Measurements from ENCODE around the gene SMIM15.
A peak's percentile ranks its signal among the peaks of the same experiment; 100 is the strongest.
"Not testable (repeated sequence)": the region's sequence is repeated elsewhere in the genome, so short reads cannot be mapped to it uniquely, and the experiment has no call there.

SMIM15 gene, protein sequence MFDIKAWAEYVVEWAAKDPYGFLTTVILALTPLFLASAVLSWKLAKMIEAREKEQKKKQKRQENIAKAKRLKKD

DNA sequence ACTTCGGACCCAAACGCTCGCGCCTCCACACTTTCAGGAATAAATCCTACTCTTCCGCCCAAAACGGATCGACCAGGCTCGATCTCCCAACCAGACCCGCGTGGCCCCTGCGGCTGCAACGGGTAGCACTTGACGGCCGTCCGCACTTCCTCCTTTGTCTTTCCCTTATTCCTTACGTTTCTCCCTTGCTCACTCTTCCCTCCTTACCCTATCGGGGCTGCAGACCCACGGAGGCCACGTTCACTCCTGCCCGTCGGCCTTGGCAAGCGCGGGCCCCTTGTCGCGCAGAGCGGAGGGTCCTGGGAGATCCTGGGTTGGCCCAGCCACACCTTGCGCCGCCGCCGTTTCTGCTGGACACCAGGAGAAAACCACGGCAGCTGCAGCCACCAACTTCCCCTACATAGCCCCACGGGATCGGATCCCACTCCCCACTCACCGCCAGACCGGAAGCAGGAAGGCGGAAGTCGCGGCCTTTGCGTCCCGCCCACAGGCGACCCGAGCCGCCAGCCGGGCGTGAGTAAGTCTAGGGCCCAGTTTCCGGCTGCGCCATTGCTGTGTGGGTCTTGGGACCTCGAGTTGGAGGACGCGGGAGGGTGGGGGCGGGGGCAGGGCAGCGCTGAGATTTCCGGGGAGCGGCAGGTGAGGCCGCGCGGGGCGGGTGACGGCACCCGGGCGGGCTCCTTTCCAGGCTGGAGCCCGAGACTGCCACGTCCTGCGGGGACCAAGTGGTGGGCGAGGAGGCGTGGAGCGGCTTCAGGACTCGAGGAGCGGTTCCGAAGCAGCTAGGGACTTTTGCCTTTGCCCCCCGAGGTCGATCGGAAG, at the start of gene SMIM15:
Gene SMIM15 (minus strand): TSS at position 459 of the 822 bp plus-strand sequence. CDS start 2,297 bp downstream, outside the sequence.
- peak; percentile 94 for DNase-seq

DNA sequence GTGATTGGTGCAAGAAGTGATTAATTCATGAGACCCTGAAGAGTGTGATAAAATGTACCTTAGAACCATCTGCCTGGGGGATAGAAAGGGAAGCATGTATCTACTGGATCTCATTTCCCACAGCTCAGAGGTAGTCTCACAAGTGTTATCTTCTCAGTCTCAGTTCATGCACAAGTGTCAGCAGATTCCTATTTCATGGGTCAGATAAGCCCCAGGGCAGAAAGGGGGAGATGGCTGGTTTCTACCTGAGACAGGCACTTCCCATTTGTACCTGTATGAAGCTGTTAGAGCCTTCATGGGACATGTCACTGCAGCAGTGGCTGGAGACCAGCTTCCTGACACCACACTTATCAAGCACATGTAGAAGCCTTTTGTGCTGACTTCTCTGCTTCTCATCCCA, 45.6 kb upstream of the SMIM15 start:
- DNase-seq: no peak

DNA sequence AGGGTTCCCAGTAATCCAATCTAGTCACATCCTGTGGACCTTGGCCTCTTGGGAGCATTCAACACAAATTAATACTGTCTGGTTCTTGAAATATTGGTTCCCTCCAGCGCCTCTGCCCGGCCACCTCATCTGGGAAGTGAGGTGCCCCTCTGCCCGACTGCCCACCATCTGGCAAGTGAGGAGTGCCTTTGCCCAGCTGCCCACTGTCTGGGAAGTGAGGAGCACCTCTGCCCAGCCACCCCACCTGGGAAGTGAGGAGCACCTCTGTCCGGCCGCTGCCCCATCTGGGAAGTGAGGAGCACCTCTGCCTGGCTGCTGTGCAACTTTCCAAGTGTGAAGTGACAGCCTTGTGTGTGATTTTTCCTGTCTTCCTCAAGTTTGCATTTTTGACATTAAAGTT, 42.7 kb upstream of the SMIM15 start:
- DNase-seq: no peak

DNA sequence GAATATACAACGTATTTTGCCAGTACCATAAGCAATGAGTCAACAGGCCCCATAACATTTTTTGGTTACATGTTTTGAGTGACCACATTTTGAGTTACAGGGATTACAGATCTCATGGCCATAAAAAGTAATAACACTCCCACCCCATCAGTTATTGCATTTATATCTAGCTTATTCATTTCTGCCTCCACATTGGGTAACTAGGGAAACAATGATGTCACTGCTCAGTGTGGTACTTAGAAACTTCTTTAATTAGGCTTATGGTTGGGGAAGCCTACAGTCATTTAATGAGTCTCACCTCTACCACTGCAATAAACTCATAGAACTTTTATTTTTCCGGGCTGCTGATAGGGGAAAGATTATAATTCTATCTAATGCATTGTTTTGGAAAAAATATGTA, 39.9 kb upstream of the SMIM15 start:
- DNase-seq: no peak

DNA sequence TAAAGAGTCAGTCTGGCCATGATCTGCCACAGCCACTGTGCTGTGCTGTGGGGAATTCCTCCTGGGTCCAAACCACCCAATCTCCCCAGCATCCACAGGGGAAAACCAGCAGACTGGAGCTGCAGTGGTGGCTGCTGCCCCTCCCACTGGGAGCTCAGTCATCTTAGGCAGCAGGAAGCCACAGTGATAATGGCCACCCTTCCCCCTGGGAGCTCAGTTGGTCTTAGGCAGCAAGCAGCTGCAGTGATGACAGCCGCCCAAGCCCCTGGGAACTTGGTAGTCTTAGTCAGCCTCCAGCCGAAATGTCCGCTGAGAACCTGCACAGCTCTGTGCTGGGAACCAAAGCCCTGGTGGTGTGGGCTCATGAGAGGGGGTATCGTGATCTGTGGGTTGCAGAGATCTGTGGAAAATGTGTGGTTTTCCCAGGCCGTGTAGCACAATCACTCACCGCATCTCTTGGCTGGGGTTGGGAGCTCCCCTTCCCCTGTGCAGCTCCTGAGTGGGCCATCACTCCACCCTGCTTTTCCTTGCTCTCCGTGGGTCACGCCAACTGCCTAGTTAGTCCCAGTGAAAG, 38.4 kb upstream of the SMIM15 start:
- DNase-seq: peak; percentile 7

DNA sequence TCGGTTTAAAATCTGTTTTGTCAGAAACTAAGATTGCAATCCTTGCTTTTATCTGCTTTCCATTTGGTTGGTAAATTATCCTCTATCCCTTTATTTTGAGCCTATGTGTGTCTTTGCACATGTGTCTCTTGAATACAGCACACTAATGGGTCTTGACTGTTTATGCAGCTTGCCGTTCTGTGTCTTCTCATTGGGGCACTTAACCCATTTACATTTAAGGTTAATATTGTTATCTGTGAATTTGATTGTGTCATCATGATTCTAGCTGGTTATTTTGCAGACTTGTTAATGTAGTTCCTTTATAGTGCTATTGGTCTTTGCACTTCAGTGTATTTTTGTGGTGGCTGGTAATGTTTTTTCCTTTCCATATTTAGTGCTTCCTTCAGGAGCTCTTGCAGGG, 36.3 kb upstream of the SMIM15 start:
- no peak for DNase-seq

DNA sequence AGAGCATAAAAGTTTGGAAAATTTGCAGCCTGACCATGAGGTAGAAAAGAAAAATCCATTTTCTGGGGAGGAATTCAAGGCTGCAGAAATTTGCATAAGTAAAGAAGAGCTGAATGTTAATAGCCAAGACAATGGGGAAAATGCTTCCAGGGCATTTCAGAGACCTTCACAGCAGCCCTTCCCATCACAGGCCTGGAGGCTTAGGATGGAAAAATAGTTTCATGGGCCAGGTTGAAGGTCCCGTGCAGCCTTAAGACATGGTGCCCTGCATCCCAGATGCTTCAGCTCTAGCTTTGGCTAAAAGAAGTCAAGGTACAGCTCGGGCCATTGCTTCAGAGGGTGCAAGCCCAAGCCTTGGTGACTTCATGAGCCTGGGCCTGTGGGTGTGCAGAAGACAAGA, 25.6 kb upstream of the SMIM15 start:
- not testable (repeated sequence) for DNase-seq

DNA sequence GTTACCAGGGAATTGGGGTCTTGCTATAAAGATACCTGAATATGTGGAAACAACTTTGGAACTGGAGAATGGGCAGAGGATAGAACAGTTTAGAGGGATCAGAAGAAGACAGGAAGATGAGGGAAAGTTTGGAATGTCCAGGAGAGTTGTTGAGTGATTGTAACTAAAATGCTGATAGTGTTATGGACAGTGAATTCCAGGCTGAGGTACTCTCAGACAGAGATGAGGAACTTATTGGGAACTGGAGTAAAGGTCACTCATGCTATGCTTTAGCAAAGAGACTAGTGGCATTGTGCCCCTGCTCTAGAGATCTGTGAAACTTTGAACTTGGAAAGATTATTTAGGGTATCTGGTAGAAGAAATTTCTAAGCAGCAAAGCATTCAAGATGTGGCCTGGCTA, 25.1 kb upstream of the SMIM15 start:
- DNase-seq: not testable (repeated sequence)

DNA sequence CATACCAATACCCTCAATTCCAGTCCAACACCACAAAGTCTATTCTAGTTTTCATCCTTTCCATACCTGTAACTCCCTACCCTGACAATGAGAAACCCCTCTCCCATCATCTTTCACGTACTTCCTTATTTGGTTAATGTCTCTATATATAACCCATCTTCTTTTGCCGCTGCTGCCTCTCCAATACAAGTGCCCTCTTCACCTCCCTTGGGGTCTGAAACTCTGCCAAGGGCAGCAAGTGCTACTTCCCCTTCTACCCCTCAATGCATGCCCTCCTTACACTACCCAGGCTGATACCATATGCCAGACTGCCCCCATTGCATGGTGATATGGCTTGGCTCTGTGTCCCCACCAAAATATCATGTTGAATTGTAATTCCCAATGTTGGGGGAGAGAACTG, 24.4 kb upstream of the SMIM15 start:
- peak; percentile 7 for DNase-seq

DNA sequence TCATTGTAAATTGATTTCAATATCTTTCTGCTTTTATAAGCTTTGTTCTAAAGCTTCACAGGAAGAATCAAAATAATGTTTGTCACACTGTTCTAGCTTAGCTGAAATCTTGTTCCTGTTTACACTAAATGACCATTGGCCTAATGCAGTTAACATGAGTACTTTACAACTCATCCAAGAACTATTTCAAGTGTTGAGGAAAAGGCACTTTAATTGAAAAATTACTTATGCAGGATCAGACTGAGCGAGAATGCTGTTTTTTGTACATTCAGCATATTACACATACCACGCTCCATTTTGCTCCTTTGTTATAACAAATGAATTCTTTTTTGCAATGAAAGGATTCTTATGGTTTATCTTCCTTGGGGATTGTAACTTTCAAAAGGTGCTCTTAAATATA, 22.4 kb upstream of the SMIM15 start:
- DNase-seq: no peak

DNA sequence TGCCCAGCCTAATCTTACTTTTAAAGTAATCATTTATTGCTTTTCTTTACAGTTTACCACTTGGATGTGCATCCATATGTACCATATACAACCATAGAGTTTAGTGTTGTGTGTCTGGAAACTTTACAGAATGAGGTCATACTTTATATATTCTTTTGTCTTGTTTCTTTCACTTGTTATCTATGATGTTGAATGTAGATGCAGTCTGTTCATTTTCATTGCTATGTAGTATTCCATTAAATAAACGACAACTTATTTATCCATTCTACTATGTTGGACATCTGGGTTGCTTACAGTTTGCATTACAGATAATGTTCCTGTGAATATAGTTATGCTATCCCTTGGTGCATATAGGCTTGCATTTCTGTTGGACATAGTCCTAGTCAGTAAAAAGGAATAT, 21.3 kb upstream of the SMIM15 start:
- DNase-seq: no peak

DNA sequence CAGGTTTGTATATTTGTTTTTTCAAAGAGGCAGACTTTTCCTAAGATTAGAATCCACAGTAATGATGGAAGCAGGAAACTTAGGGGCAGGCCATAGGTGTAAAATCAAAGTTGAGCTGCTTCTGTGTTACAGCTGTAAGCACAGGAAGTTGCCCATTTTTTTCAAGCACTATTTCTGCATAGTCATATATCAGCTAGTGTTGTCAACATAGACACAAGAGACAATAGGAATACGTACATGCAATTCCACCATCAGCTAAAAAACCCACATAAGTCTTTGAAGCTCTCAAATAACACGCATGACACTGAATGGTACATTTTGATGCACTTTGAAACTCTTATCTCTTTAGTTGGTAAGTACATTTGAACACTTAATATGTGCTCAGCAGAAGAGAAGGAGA, 20.2 kb upstream of the SMIM15 start:
- DNase-seq: peak; percentile 55

DNA sequence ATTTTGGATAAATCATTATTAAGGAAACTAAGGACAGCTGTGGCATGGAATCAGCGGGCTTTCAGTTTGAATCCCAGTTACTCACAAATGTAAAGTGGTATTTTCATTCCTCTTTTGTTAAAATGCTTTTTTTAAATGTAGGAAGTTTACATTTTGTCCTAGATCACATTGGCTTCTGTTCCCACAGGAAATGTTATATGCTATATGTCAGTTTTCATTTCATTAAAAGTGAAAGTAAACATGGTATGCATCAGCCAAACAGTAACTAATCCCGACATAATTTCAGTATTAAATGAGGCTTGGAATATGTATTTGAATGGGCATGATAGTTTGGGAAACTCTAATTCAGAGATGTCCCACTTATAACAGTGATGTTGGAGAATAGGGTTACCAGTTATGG, 18.6 kb upstream of the SMIM15 start:
- peak; percentile 7 for DNase-seq

DNA sequence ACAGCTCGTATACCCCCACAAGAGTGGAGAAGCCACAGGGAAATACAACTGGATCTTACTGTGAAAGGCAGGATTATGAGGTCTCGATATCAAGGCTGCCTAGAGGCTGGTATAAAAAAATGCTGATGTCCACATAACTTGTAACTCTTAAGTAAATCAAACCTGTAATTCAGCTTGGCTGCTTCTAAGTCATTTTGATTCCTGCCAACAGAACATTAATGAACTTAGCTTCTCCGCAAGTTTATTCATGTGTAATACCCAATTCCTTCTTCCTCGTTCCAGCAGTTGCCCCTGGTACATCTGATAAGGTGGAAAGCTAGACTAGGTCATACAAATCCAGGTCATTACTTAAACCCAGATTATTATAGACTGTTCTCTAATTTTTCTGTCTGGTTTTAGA, 16.4 kb upstream of the SMIM15 start:
- DNase-seq: no peak

DNA sequence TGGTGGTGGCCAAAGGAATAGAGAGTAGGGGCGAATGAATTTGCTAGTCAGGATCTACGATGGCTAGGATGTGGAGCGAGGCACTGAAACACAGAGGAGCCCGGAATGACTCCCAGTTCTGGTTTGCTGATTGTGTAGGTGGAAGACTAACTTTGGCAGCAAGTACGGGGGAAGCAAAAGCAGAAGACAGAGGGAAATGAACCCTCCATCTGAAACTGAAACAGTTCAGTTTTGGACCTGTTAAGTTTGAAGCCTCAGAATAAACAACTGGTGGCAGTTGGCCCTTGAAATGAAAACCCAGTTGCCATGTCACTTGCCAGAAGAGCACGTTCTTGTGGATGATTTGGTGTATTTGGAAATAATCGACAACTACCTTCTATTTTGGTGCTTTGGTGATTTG, 15.4 kb upstream of the SMIM15 start:
- DNase-seq: no peak

DNA sequence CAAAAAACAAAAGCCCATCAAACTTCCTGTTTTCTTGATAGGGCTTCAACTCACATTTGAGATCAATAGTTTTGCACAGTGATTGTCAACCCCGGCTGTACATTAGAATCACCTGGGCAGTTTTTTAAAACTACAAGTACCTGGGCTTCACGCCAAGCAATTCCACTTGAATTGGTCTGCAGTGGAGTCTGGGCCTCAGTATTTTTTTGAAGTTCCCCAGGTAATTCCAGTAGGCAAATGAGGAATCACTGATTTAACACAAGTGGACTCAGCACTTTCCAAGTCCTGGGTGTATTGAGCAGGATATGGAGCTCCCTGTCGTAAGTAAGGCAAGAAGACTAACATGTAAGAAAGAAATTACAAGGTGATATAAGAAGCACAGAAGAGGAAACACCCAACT, 14.8 kb upstream of the SMIM15 start:
- DNase-seq: no peak

DNA sequence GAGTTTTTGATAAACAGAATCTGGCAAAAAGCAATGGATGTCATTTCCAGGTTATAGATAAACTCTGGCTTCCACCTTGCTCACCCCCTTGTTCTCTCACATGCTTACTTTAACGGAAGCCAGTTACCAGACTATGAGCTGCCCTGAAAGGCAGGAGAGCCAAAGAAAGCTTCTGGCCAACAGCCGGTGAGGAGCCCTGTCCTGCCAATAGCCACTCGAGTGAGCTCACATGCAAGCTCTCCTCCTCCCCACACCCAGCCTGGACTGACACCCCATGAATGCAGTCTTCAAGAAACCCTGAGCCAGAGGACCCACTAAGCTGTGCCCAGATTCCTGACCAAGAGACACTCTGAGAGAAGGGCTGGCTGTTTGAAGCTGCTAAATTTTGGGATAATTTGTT, 14.4 kb upstream of the SMIM15 start:
- DNase-seq: no peak

DNA sequence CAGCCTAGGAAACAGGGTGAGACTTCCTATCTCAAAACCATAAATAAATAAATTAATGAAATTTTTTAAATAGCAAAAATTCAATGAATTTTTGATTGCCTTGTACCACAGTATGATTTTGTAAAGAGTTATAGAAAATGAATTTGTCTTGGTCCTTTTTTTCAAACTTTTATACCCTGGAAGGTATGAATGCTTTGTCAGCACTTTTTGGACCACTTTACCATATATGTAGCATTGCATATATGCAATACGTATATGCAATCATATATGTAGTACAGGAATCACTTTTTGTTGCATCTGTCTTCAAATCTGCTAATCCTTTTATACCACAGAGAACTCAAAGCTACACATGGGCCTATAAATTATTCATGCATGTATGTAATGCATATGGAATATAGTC, 9.2 kb upstream of the SMIM15 start:
- no peak for DNase-seq

DNA sequence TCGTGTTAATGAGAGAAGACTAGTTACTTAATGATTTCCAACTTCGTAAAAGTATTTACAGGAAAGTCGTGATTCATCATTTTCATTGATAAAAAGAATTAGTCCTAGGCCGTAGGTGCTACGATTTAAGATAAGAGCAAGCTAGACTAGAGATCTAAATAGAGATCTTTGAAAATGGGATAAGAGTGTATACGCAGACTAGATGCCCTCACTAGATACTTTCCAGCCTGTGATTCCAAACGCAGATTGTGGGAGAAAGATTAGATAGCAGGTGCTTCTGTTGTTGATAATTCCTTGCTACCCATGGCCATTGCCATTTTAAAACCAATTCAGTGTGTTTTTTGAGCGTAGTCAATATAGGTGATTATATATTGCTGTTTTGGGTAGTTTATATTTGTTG, 6.7 kb upstream of the SMIM15 start:
- no peak for DNase-seq

DNA sequence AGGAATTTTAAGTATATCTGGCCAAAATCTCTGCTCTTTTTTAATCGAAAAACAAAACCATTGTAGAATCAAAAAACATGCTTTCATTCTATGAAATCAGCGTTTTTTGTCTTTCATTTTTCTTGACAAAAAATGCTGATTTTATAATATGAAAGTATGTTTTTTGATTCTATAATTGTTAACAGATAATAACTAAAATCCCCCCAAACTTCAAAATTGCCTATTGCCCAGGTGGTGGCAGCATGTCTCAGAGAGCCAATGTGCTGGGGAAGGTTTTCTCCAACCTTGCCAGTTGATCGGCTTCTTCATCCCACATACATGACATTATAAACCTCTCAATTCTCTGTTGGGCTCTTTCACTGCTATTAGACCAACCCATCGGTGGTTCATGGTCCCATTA, 5.1 kb upstream of the SMIM15 start:
- peak; percentile 72 for DNase-seq

DNA sequence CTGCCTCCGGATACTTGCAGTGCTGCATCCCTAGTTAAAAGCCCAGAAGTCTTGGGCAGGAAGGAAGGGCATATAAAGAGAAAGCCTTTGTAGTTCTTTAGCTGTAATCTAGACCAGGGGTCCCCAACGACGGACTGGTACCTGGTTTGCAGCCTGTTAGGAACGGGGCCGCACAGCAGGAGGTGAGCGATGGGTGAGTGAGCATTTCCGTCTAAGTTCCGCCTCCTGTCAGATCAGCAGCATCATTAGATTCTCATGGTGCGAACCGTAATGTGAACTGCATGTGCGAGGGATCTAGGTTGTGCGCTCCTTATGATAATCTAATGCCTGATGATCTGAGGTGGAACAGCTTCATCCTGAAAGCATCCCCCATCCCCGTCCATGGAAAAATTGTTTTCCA, 1.6 kb upstream of the SMIM15 start:
- DNase-seq: no peak

DNA sequence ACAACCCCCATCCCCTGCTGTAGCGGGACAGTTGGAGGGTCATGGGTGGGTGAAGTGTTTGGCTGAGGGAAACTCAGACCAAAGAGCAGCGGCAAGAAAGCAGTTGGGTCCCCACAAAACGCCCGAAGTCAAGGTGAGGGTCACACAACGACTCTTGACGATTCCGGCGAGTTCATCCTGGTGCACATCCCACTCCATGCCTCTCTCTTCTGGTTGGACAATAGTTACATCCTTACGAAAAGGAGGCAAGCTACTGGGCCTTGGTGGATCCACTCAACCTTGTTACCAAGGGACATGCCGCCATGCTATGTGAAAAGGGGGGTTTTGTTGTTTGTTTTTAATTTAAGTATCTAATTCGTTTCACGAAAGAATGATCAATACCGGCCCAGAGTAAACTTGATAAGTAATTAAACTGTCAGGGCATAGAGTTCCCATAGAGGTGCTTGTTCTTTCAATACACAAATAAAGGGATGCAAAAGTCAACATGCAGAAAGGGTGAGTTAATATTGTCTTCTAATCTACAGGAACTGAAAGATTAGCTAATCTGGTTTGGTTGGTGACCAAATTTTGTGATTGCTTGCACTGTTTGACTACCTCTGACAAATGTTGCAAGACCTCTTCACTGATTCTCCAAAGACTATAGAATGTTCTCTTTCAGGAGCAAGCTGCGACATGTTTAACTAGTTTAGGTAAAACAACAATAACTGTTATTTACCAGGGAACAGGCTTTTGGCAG, 732 bp upstream of the SMIM15 start:
- DNase-seq: peak; percentile 34

DNA sequence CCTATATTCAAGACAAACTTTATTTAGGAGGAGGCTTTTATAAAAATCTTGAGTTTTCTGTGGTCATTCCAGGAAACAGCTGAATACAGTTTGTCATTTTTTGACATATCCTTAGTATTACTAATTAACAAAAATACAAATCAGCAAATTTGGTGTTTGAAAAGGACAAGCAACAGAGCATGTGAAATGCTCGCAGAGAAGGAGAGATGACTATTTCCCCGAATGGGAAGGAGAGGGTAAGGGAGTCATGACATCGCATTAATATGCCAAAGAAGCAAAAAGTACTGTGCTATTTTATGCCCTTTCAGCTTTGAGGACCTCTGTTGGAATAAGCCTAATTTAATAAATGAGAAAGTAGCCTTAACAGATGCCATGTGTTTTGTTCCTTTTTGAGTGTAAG, 1.8 kb downstream of the SMIM15 start:
- peak; percentile 13 for DNase-seq

DNA sequence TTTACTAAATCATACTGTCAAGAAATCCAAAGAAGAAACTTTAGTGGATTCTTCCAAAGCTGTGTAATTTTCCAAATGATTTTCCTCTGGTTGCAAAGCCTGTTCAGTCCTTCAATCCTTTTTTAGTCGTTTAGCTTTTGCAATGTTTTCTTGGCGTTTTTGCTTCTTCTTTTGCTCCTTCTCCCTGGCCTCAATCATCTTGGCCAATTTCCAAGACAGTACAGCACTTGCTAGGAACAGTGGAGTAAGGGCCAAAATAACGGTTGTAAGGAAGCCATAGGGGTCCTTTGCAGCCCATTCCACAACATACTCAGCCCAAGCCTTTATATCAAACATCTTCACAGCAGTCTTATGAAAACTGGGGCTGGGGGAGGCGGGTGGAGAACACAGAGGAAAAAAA, 2.4 kb downstream of the SMIM15 start:
- DNase-seq: peak; percentile 47
